ENCODE data around the gene PERM1.

PERM1 gene

GRCh38 chr1:1006305-1007159 is 24.6 kb upstream of the PERM1 start:
- no peak for TF ChIP-seq POLR2A (IDR thresholded peaks at IDR 0.05; ENCODE audit: low read depth, low read length)
- FAIRE-seq (no peak), DNase-seq (ENCODE audit: insufficient read length, low spot score) (no peak)

GRCh38 chr1:1005774-1006304 is 23.9 kb upstream of the PERM1 start:
- no peak for TF ChIP-seq POLR2A (IDR thresholded peaks at IDR 0.05; ENCODE audit: low read depth, low read length)
- no peak for FAIRE-seq

GRCh38 chr1:1004780-1005697 is 23.1 kb upstream of the PERM1 start:
- DNase-seq (ENCODE audit: insufficient read length, low spot score) (no peak), FAIRE-seq (no peak)
- no peak for TF ChIP-seq POLR2A (IDR thresholded peaks at IDR 0.05; ENCODE audit: low read depth, low read length)

More at GRCh38 chr1:1005774-1006304, 23.9 kb upstream of the PERM1 start:
- no peak for DNase-seq (ENCODE audit: insufficient read length, low spot score)

- DNase-seq (ENCODE audit: insufficient read length, low spot score) (no peak), FAIRE-seq (no peak)
- no peak for TF ChIP-seq POLR2A (IDR thresholded peaks at IDR 0.05; ENCODE audit: low read depth, low read length)
Observed at GRCh38 chr1:1004420-1004779, 22.5 kb upstream of the PERM1 start.

- no peak for DNase-seq (ENCODE audit: insufficient read length, low spot score)
- FAIRE-seq: no peak
- TF ChIP-seq POLR2A (IDR thresholded peaks at IDR 0.05; ENCODE audit: low read depth, low read length): no peak
Observed at GRCh38 chr1:1003618-1004419, 21.9 kb upstream of the PERM1 start.

GRCh38 chr1:1001057-1001783 is 19.3 kb upstream of the PERM1 start:
- DNase-seq (ENCODE audit: insufficient read length, low spot score) (no peak), FAIRE-seq (no peak)
- no peak for TF ChIP-seq POLR2A (IDR thresholded peaks at IDR 0.05; ENCODE audit: low read depth, low read length)

- TF ChIP-seq POLR2A (IDR thresholded peaks at IDR 0.05; ENCODE audit: low read depth, low read length): no peak
- FAIRE-seq: peak; percentile 71
- DNase-seq (ENCODE audit: insufficient read length, low spot score): peak; percentile 84
Observed at GRCh38 chr1:1000357-1001056, 18.6 kb upstream of the PERM1 start.

- peak; percentile 94 for TF ChIP-seq POLR2A (IDR thresholded peaks at IDR 0.05; ENCODE audit: low read depth, low read length)
- peak; percentile 81 for DNase-seq (ENCODE audit: insufficient read length, low spot score)
- FAIRE-seq: no peak
Observed at GRCh38 chr1:999725-1000356, 17.9 kb upstream of the PERM1 start, which contains the start of gene HES4. Gene HES4 (minus strand): TSS chr1:1000097. CDS start chr1:999973, 124 bp downstream.

- FAIRE-seq (no peak), DNase-seq (ENCODE audit: insufficient read length, low spot score) (no peak)
- TF ChIP-seq POLR2A (IDR thresholded peaks at IDR 0.05; ENCODE audit: low read depth, low read length): no peak
Observed at GRCh38 chr1:998995-999724, 17.3 kb upstream of the PERM1 start.

- FAIRE-seq (no peak), DNase-seq (ENCODE audit: insufficient read length, low spot score) (no peak)
- no peak for TF ChIP-seq POLR2A (IDR thresholded peaks at IDR 0.05; ENCODE audit: low read depth, low read length)
Observed at GRCh38 chr1:998745-998994, 16.8 kb upstream of the PERM1 start.

GRCh38 chr1:997993-998744 is 16.3 kb upstream of the PERM1 start:
- FAIRE-seq: no peak
- TF ChIP-seq POLR2A (IDR thresholded peaks at IDR 0.05; ENCODE audit: low read depth, low read length): no peak

More at GRCh38 chr1:997993-998744, 16.3 kb upstream of the PERM1 start:
- no peak for DNase-seq (ENCODE audit: insufficient read length, low spot score)

Measured in H54 (cell line).